HTERT RPE-1 (cell line): ENCODE data around the gene DDX47.
"Not testable (repeated sequence)": the region's sequence is repeated elsewhere in the genome, so short reads cannot be mapped to it uniquely, and the experiment has no call there.

Source experiments
- in situ Hi-C: fragments of 300-500 bp; cut with MboI; formaldehyde crosslinking; loops from 4 replicates; pipeline ENCODE4 v1.14.3; 2020; ENCODE audit warnings: low sequenced_read_pairs

The DDX47 gene

DNA sequence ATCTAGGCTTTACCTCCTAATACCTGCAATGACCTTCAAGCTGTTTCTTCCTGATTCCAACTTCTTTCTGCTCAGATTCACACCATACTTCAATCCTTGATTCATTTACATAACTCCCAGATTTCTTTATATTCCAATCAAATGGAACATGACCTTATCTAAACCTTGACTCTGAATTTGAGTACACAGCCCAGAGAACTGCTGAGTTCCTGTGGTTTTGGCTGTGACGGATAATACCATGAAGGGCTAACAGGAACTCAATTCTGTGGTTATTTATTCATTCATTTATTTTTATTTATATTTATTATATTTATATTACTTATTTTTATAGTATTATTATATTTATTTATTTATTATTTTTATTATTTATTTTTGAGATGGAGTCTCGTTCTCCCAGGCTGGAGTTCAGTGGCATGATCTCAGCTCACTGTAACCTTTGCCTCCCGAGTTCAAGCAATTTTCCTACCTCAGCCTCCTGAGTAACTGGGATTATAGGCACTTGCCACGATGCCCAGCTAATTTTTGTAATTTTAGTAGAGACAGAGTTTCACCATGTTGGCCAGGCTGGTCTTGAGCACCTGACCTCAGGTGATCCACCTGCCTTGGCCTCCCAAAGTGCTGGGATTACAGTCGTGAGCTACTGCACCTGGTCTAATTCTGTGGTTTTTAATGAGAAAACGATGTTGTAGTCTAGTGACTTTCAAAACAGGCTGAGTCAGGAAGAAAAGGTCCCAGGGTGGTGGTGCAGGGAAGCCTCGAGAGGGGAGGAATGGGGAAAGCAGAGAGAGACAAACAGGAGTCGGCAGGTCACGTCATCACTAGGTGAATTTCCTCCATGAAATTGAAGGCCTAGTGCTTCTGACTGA, 16.0 kb upstream of the DDX47 start:
- in situ Hi-C loops: no loop called here

DNA sequence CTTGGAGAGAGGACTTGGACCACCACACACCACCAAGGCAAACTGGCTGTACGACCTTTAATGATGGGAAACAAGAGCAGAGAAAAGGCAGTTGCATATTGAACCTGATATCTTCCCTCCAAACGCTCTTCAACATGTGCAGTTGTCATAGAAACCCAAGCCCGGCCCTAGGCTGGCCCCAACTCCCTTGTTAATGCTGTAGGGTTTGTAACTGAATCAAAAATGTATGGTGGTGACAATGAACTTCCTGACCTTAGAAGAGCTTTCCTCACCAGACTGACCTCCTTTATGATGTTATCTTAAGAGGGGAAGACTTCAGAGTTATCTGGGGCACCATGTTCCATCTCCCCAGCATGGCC, 15.4 kb upstream of the DDX47 start:
- in situ Hi-C loops: no loop called here

DNA sequence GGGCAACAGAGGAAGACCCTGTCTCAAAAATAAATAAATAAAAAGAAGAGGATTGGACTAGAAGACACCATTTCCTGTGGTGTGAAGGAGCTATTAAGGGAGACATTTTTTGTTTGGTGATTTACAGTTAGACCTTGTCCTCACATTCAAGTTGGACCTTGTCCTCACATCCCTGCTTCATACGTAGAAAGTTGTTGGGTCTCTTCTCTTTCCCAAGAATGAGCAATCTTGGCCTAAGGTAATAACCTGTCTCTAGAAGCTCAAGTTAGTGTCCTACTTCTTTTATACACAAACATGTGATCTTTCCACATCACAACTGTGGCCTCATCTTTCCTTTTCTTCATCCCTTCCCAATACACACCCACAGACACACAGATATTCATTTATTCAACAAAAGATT, 14.7 kb upstream of the DDX47 start:
- in situ Hi-C loops: no loop called here

DNA sequence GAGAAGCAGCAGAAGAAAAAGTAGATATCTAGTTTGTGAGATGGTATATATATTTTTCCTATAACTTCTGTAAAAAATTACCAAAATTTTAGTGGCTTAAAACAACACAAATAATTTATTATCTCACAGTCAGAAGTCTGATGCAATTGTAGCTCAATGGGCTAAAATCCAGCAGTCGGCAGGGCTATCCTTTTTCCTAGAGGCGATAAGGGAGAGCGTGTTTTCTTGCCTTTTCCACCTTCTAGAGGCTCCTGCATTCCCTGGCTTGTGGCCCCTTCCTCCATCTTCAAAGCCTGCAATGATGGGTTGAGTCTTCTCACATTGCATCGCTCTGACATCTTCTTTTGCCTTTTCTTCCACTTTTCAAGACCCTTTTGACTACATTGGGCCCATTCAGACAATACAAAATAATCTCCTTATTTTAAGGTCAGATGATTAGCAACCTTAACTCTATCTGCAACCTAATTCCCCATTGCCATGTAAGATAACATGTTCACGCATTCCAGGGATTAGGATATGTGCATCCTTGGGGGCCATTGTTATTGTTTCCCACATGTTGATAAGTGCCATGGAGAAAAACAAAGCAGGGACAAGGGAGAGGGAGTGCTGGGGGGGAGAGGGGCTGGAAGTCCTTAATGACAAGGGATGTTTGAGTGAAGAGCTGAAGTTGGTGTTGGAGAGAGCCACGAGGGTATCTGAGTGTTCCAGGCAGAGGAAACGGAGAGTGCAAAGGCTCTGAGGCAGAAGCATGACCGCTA, 13.8 kb upstream of the DDX47 start:
- in situ Hi-C loops: no loop called here

DNA sequence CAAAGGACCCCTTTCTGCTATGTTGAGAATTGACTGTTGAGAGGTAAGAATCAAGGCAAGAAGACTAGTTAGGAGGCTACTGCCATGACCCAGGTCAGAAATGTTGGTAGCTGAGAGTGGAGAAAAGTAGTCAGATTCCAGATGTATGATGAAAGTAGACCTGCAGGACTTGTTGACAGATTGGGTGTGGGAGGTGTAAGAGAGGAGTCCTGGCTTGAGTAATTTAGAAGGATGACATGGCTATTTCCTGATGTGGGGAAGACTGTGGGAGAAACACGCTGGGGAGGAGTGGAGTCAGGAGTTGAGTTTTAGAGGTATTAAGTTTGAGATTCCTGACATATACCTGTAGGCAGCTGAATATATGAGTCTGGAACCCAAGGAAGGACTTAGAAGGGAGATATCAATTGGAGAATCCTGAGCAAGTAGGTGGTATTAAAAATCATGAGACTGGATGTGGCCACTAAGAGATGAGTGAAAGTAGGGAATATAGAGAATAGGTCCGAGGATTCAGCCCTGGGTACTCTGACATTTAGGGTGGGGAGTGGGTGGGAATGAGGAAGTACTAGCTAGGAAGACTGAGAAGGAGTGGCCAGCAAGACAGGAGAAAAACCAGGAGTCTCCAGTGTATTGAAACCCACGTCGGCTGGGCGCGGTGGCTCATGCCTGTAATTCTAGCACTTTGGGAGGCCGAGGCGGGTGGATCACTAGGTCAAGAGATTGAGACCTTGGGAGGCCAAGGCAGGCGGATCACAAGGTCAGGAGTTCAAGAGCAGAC, 12.6 kb upstream of the DDX47 start:
- in situ Hi-C loops: no loop called here

DNA sequence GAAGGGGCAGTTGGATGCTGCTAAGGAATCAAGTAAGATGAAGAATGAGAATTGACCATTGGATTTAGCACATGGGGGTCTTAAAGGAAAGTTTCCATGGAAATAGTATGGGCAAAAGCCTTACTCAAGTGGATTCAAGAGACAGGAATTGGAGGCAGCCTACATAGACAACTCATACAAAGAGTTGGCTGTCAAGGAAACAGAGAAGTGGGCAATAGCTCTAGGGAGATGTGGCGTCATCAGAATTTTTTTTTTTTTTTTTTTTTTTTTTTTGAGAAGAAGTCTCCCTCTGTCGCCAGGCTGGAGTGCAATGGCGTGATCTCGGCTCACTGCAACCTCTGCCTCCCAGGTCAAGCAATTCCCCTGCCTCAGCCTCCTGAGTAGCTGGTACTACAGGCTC, 11.5 kb upstream of the DDX47 start:
- in situ Hi-C loops: not testable (repeated sequence)

DNA sequence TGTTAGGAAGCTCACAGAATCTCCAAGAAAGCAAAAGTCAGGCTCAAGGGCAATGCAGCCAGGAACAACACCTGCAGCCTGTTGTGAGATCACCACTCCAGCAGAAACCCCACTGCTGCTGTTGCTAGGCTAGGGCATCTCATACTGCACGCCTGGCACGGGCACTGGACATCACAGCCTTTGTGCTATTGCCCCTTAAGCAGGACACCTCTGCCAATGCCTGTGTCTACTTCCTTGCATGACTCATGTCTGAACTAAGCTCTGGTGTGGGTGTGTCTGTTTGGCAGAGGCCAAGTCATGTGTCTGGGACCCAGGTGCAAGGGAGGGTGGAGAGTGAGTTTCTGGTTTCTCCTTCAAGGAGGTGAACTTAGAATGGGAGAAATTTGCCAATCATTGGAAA, 10.0 kb upstream of the DDX47 start:
- in situ Hi-C loops: no loop called here

DNA sequence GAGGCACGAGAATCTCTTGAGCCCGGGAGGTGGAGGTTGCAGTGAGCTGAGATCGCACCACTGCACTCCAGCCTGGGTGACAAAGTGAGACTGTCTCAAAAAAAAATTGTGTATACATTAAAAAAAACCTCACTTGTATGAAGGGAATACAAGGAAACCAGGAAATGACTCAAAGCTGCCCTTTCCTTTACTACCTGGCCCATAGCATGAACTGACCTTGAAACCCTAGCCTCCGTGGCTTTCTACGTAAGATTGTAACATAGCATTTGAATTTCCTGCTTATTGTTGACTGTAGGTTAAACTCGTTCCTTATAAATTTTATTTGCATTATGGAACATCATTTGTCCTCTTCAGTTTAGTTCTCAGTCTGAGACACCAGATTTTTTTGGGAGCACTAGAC, 9.1 kb upstream of the DDX47 start:
- in situ Hi-C loops: no loop called here

DNA sequence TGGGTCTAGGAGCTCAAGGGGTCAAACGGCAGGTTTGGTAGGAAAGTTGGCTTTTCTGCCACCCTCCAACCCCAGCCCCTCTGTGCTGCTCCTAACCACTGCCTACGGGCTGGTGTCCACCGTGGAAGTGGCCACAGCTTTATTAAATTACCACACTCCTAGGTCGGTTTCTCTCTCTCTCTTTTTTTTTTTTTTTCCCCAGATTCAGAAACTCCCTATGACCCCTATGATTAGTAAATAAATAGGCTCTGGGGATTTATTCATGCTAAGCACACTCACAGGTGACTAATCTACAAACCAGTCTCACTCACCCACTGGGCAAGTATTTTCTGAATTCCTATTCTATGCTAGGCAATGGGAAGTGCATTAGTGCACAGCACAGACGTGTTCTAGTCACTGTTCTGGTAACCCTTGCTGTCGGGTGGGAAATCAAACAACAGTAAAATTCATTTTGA, 8.7 kb upstream of the DDX47 start:
- in situ Hi-C loops: no loop called here

DNA sequence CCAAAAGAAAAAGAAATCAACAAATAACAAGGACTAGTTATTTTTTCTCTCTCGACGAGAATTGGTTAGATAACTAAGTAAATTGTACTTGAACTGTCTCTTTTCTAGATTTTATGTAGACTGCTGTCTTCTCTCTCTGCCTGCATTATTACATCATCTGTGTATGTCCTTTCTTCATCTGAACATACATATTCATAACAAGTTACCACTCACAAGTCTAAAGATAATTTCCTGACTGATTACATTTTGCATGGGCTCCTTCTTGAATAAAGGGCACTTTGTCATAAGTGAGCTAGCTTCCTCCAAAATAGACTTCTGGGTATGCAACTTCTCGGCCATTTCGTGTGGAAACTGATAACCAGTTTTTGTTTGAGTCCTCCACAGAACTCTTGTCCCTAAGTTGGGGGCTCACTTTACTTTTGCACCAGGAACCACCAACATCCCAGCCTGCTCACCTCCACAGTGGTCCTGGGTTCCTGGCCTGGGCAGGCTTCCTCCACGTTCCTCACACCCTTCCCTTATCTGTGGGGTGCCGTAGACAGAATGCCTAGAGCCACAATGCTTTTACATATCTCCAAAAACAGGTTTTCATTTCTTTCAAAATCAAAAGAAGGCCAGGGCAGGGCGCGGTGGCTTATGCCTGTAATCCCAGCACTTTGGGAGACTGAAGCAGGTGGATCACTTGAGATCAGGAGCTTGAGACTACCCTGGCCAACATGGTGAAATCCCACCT, 6.2 kb upstream of the DDX47 start:
- in situ Hi-C loops: no loop called here

DNA sequence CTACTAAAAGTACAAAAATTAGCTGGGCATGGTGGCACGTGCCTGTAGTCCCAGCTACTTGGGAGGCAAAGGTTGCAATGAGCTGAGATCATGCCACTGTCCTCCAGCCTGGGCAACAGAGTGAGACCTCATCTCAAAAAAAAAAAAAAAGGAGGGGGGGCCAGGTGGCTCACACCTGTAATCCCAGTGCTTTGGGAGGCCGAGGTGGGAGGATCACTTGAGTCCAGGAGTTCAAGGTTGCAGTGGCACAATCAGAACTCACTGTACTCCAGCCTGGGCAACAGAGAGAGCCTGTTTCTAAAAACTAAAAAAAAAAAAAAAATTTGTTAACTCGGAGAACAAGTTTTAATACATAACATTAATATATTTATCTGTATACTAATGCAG, 5.6 kb upstream of the DDX47 start:
- in situ Hi-C loops: not testable (repeated sequence)

DNA sequence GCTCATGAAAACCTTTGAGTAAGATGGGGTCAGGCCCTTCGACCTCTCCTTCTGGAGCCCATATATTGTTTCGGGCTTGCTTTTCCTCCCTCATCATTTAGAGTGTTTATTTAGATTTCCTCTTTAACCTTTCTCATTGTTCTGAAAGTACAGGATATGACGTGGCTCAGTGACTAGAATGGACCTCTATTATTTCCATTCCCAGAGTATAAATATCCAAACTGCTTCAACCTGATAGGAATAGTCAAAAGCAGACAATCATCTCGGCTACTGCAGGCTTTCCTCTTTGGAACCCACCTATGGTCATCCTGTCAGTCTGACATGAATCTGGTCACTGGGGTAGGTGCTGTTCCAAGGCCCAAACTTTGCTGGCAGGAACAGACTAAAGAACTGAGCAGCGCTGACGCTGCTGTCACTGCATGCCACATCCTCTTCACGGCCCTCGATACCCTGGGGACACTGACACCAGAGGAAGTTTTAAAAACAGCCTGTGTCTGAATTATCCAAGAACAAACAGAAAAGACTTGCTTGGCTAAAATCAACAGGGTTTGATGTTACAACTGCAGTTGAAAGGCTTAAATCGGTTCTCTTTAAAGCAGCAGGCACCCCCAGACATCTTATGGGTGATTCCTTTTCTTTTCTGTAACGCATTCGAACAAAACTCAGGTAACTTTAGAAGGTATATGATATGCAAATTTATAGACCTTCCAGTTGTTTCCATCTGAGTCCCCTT, 5.0 kb upstream of the DDX47 start:
- in situ Hi-C loops: no loop called here

DNA sequence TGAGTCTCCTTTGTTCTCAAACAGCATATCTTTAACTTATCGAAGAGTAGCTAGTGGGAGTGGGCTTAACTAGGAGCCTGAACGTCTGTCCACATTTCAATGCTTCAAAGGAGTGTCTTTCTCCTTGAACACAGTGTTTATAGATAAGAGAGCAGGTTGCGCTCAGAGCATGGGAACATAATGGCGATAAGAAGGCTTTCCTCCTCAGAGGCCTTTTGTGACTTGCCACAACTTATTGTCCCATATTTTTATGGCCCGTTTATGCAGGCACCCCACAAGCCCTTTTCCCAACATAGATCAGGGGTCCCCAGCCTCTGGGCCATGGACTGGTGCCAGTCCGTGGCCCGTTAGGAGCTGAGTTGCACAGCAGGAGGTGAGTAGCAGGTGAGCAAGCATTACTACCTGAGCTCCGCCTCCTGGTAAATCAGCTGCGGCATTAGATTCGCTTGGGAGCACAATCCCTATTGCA, 2.6 kb upstream of the DDX47 start:
- in situ Hi-C loops: no loop called here

DNA sequence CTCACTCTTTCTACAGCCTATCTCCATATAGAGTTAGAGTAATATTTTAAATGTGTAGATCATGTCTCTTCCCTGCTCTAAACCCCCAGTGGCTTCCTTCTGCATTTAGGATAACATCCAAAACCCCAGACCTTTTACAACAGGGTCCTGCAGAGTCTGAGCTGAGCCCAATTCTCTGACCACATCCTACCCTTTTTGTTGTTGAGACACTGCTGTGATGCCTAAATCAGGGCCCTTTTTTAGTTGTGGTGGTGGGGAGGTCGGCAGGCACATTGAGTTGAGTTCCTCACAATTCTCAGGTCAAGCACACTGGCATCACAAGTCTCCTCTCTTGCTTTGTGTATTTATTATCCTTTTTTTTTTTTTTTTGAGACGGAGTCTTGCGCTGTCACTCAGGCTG, 1.8 kb upstream of the DDX47 start:
- in situ Hi-C loops: no loop called here

DNA sequence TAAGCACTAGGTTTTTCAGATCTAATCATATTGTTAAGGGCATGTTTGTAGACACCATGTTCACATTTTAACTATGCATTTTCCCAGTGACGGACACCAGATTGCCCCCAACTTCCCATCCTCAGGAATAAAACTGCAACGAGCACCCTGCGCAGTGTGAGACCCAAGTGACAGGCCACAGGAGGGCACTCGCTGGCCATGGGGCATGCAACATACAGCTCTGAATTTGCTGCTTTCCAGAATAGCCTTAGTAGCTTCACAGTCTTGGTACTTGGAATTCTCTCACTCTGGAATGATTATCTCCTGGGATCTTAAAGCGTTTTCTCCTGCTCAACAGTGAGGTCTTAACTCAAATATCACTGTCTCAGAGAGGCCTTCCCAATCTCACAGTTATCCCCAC, 972 bp upstream of the DDX47 start:
- in situ Hi-C loops: no loop called here

DNA sequence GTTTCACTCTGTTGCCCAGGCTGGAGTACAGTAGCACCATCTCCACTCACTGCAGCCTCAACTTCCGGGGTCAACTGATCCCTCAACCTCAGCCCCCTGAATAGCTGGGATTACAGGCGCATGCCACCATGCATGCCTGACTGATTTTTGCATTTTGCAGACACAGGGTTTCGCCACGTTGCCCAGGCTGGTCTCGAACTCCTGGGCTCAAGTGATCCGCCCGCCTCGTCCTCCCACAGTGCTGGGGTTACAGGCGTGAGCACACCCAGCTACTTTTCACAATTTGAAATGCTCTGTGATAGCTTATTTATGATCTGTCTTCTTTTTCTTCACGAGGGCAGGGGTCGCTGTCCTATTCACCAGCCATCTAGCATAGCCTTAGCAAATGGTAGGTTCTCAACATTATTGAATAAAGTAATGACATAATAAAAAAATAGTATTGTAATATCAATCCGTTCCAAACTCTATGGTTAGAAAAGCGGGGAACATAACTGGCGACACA, 477 bp upstream of the DDX47 start:
- in situ Hi-C loops: no loop called here

DNA sequence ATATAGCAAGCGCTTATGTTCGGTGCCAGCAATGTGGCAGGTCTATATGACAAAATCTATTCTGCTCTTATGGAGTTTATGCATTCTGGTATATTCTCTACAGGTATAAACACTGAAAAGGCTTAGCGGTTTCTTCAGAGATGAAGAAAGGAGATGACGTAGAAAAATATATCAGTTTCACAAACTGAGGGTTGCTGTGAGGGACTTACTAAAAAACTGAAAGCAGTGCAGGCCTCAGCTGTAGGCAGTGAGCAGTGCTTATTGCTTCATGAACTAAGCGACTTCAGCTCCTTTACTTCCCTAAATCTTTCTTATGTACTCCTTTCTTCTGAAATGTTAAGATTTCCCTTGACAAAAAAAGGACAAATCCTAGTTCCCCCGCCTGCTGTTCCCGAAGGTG, 4.5 kb downstream of the DDX47 start:
- in situ Hi-C loops: no loop called here

DNA sequence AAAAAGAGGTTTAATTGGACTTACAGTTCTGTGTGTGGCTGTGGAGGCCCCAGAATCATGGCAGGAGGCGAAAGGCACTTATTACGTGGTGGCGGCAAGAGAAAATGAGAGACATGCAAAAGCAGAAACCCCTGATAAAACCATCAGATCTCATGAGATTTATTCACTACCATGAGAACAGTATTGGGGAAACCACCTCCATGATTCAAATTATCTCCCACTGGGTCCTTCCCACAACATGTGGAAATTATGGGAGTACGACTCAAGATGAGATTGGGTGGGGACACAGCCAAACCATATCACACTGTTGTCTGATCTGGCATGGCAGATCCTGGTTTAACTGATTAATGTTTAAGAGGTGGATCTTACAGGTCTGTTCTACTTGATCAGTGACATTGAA, 5.6 kb downstream of the DDX47 start:
- in situ Hi-C loops: no loop called here

DNA sequence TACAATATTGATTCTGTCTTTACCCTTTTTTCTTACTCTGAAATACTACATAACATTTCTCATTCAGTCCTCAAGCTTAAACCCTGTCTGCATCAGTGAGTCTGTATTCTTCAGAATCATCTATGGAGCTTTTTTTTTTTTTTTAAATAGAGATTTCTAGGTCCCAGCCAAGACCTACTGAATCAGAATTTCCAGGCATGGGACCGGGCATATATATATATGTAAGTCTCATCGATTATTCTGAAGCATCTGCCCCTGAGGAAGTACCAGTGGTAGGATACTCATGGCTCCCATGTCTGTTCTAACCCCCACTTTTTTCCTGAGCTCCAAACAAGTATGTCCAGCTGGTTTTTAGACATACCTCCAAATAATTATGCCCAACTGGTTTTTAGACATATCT, 6.1 kb downstream of the DDX47 start:
- in situ Hi-C loops: no loop called here

DNA sequence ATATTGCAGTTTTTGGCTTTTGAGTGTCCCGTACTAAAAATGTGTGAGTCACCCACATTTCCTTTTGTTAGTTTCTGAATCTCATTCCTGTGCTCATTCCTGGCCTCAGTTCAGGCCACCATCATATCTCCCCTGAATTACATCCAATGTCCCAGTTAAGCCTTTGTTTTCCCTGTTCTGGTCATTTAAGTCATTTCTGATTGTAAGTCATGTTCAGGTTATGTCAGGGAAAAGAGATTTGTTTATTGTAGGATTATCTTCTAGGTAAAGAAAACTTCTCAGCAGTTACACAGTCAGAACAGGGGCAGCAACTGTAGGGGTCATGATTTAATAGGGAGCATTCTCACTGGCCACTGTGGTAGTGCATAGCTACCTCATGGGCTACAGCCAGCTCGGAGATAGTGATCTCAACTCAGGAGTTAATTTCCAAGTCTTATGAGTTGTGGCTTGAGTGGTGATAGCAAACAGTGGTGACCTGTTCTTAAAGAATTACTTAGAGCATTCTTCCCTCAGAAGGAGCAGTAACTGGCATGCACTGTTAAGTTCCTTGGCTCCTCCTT, 6.7 kb downstream of the DDX47 start:
- in situ Hi-C loops: no loop called here
